Activated naive CD4-positive, alpha-beta T cell treated with anti-CD3 and anti-CD28 coated beads, Interleukin-2, amount 10 ng/mL, durations not matched to agents 7 days and 5 days (primary cell): Measurements from ENCODE around the gene RAB42.
"Not testable (repeated sequence)": the region's sequence is repeated elsewhere in the genome, so short reads cannot be mapped to it uniquely, and the experiment has no call there.

Experiments
- CTCF ChIA-PET: fragments of 350-600 bp; sonication (Branson Sonifier 250); formaldehyde crosslinking; loops from one replicate; lab custom pipeline; 2021; ENCODE audit warnings: antibody characterized with exemption; lab: Charles Lee
- DNase-seq: peaks from one replicate; pipeline ENCODE4 v3.0.0-alpha.2; 2020
- H3K27ac Mint-ChIP-seq: one replicate; pipeline ENCODE4 v1.8.0; 2021; ENCODE audit warnings: mild to moderate bottlenecking, moderate library complexity, mixed read lengths
- H3K27me3 Mint-ChIP-seq: one replicate; pipeline ENCODE4 v1.8.0; 2021; ENCODE audit warnings: mild to moderate bottlenecking, mixed read lengths
- H3K36me3 Mint-ChIP-seq: one replicate; pipeline ENCODE4 v1.8.0; 2021; ENCODE audit warnings: mixed read lengths
- H3K4me1 Mint-ChIP-seq: one replicate; pipeline ENCODE4 v1.8.0; 2021; ENCODE audit warnings: mixed read lengths
- H3K4me3 Mint-ChIP-seq: one replicate; pipeline ENCODE4 v1.8.0; 2021; ENCODE audit warnings: mild to moderate bottlenecking, moderate library complexity, mixed read lengths
- H3K9me3 Mint-ChIP-seq: one replicate; pipeline ENCODE4 v1.8.0; 2021; ENCODE audit warnings: mixed read lengths

The RAB42 gene

GRCh38 chr1:28577738-28578536, 14.1 kb upstream of the RAB42 start:
- Mint-ChIP-seq H3K36me3 (peaks cover 50% of the 10 kb centered on the region), H3K4me3 (no peak overlapping the region), H3K4me1 (peaks cover 39% of the 10 kb centered on the region), H3K27ac (peak overlapping the region; percentile 13), H3K27me3 (no peaks in the 10 kb centered on the region), H3K9me3 (no peaks in the 10 kb centered on the region)
- no peak for DNase-seq
- CTCF ChIA-PET = interaction anchor here (0.6 to 1.6 kb wide), 3 partner anchors 25 to 218 kb away, joined by 3 to 4 read pairs (median 3); partner anchors contain the start of gene TRNAU1AP

DNA sequence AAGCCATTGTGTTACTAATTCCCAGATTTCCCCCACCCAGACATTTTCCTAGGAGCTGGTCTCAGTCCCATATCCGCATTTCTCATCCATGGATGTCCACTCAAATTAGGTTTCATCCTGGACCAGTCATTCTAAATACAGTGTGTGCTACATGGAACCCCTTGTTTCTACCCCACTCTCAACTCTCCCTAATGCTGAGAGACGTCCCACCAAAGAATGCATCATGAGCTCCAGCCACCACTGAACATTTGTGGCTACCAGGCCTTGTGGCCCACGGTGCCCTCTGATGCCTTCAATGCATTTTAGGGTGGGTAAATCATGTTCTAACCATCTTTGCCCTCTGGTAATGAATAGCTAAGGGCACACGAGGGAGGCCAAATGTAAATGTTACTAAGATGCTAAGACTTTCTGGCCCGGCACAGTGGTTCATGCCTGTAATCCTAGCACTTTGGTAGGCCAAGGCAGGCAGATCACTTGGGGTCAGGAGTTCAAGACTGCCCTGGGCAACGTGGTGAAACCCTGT, 13.3 kb upstream of the RAB42 start:
- no peaks in the 10 kb centered on the region for H3K9me3 Mint-ChIP-seq
- H3K4me3 Mint-ChIP-seq = peak overlapping the region; percentile 28

GRCh38 chr1:28579401-28579800, 12.7 kb upstream of the RAB42 start:
- no peaks in the 10 kb centered on the region for H3K9me3 Mint-ChIP-seq
- DNase-seq = no peak
- peak overlapping the region; percentile 89 for H3K27ac Mint-ChIP-seq
- H3K4me3 Mint-ChIP-seq = peak overlapping the region; percentile 85
- H3K36me3 Mint-ChIP-seq = peaks cover 48% of the 10 kb centered on the region
- peaks cover 41% of the 10 kb centered on the region for H3K4me1 Mint-ChIP-seq
- no peaks in the 10 kb centered on the region for H3K27me3 Mint-ChIP-seq
- CTCF ChIA-PET = interaction anchor here (0.8 to 3.5 kb wide), 4 partner anchors 23 to 298 kb away, joined by 3 to 18 read pairs (median 4); no protein-coding TSS in a partner anchor

More for the DNA sequence above, 13.3 kb upstream of the RAB42 start:
- CTCF ChIA-PET = interaction anchor here (0.8 to 3.5 kb wide), 6 partner anchors 24 to 298 kb away, joined by 3 to 18 read pairs (median 4); partner anchors contain the start of gene TRNAU1AP
- Mint-ChIP-seq H3K36me3 (peaks cover 48% of the 10 kb centered on the region), H3K27ac (peak overlapping the region; percentile 42), H3K4me1 (peaks cover 41% of the 10 kb centered on the region), H3K27me3 (no peaks in the 10 kb centered on the region)
- DNase-seq = no peak

DNA sequence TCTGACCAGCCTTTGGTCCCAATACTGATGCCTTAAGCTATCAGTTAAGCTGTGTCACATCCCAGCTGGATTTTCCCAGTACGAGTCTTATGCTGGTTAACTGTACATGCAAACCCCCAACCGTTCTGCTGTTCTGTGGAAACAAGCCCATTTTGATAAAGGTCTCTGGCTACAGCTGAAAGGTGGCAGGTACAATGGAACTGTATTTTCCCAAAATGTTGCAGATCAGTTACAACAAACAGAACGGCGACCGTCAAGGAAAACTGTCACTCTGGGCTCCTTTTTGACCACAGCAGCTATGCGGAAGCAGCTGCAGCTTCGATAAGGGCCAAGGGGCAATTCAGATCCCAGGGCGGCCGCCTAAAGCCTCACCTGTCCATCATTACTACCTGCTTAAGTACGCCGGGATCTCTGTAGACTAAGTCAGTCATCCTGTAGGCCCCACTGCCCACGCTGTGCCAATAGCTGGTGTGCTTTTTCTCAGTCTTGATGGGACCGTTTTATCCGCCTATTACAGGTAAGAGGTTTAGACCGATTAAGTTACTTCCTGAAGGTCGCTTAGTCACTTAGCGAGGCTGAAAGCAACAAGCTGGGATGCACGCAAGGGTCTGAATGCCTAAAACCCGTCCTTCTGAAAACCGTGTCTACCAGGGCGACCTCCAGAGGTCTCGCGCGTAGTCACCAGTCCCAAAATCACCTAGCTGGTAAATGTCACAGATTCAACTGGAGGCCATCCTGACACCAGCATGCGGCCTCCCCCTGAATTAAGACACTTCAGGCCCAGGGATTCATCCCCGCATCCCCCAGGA, 11.1 kb upstream of the RAB42 start:
- CTCF ChIA-PET = interaction anchor here (0.7 to 3.5 kb wide), 14 partner anchors 10 to 332 kb away, joined by 3 to 18 read pairs (median 4); partner anchors contain the start of genes RCC1, TAF12 and YTHDF2
- H3K9me3 Mint-ChIP-seq = no peaks in the 10 kb centered on the region
- peak overlapping the region; percentile 85 for H3K4me3 Mint-ChIP-seq
- no peaks in the 10 kb centered on the region for H3K27me3 Mint-ChIP-seq
- H3K4me1 Mint-ChIP-seq = peaks cover 41% of the 10 kb centered on the region
- peak overlapping the region; percentile 89 for H3K27ac Mint-ChIP-seq
- peak; percentile 75 for DNase-seq
- peaks cover 42% of the 10 kb centered on the region for H3K36me3 Mint-ChIP-seq

- Mint-ChIP-seq H3K4me3 (peak overlapping the region; percentile 85), H3K9me3 (no peaks in the 10 kb centered on the region), H3K36me3 (peaks cover 41% of the 10 kb centered on the region), H3K27ac (peak overlapping the region; percentile 89), H3K27me3 (no peaks in the 10 kb centered on the region), H3K4me1 (peaks cover 41% of the 10 kb centered on the region)
- CTCF ChIA-PET = interaction anchor here (0.5 to 3.5 kb wide), 11 partner anchors 10 to 460 kb away, joined by 3 to 18 read pairs (median 4); partner anchors contain the start of genes RCC1, TAF12 and YTHDF2
- peak; percentile 95 for DNase-seq
Measured at GRCh38 chr1:28581531-28582247, 10.4 kb upstream of the RAB42 start.

DNA sequence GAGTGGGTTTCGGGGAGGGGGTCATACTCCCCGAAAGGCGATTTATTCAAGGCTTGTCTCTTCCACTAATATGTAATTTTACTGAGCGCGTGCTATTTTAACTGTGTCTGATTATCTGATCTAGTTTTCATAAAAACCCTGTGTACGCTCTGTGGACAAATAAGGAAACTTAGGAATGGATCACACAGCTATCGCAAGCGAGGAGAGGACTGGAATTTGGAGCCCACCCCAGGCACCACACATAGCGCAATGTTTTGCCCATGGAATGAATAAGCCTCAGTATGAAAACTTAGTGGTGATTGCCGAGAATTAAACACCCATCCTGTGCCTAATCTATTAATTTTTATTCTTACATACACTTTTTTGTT, 9.8 kb upstream of the RAB42 start:
- Mint-ChIP-seq H3K27me3 (no peaks in the 10 kb centered on the region), H3K27ac (peak overlapping the region; percentile 89), H3K4me3 (peak overlapping the region; percentile 85), H3K9me3 (no peaks in the 10 kb centered on the region), H3K36me3 (peaks cover 36% of the 10 kb centered on the region), H3K4me1 (peaks cover 39% of the 10 kb centered on the region)
- DNase-seq = no peak
- CTCF ChIA-PET = interaction anchor here (0.5 to 3.5 kb wide), 8 partner anchors 11 to 459 kb away, joined by 3 to 18 read pairs (median 4); partner anchors contain the start of gene TAF12

GRCh38 chr1:28586585-28587391, 5.3 kb upstream of the RAB42 start:
- DNase-seq, H3K4me3 Mint-ChIP-seq, H3K36me3 Mint-ChIP-seq, H3K27ac Mint-ChIP-seq, H3K9me3 Mint-ChIP-seq, CTCF ChIA-PET: not testable (repeated sequence)
- Mint-ChIP-seq H3K27me3 (peaks cover 16% of the 10 kb centered on the region), H3K4me1 (peaks cover 14% of the 10 kb centered on the region)

DNA sequence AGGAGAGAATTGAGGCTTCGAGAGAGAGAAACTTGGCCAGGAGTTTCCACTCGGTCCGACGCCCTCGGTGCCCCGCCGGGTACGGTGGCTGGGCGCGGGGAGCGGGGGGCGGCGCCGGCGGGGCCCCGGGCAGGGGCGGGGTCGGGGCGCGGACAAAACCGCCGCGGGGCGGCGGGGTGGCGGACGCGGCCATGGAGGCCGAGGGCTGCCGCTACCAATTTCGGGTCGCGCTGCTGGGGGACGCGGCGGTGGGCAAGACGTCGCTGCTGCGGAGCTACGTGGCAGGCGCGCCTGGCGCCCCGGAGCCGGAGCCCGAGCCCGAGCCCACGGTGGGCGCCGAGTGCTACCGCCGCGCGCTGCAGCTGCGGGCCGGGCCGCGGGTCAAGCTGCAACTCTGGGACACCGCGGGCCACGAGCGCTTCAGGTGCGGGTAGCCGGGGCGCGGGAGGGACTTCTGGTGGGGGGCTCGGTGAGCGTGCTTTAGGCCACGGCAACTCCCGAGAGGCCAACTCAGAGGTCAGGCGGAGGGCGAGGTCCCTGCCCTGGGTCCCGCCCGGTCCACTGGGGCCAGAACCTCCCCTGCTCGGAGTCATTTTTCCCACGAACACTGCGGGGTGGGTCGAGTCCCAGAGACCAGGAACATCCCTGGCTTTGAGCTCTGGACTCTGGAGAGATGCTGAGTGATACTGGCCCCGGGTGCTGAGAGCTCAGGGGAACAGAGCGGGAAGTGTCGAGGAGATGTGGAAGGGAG, 431 bp downstream of the RAB42 start:
- Mint-ChIP-seq H3K27ac (no peak overlapping the region), H3K4me3 (peak overlapping the region; percentile 74), H3K4me1 (peaks cover 9% of the 10 kb centered on the region), H3K36me3 (peaks cover 2% of the 10 kb centered on the region), H3K9me3 (no peaks in the 10 kb centered on the region), H3K27me3 (peaks cover 34% of the 10 kb centered on the region)
- CTCF ChIA-PET = no interaction called here
- no peak for DNase-seq

DNA sequence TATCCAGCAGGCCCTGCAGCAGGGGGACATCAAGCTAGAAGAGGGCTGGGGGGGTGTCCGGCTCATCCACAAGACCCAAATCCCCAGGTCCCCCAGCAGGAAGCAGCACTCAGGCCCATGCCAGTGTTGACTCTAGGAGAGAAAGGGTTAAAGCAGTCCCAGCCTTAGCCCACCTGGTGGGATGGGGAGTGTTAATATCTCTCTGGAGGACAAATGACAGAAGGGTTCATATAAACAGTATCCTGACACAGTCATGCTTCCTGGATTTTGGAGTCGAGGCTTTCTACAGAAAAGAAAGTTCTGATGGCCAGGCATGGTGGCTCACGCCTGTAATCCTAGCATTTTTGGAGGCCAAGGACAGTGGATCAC, 1.9 kb downstream of the RAB42 start:
- H3K4me3 Mint-ChIP-seq, H3K9me3 Mint-ChIP-seq, CTCF ChIA-PET, H3K36me3 Mint-ChIP-seq, H3K27ac Mint-ChIP-seq, DNase-seq: not testable (repeated sequence)
- Mint-ChIP-seq H3K4me1 (peaks cover 12% of the 10 kb centered on the region), H3K27me3 (peaks cover 34% of the 10 kb centered on the region)

DNA sequence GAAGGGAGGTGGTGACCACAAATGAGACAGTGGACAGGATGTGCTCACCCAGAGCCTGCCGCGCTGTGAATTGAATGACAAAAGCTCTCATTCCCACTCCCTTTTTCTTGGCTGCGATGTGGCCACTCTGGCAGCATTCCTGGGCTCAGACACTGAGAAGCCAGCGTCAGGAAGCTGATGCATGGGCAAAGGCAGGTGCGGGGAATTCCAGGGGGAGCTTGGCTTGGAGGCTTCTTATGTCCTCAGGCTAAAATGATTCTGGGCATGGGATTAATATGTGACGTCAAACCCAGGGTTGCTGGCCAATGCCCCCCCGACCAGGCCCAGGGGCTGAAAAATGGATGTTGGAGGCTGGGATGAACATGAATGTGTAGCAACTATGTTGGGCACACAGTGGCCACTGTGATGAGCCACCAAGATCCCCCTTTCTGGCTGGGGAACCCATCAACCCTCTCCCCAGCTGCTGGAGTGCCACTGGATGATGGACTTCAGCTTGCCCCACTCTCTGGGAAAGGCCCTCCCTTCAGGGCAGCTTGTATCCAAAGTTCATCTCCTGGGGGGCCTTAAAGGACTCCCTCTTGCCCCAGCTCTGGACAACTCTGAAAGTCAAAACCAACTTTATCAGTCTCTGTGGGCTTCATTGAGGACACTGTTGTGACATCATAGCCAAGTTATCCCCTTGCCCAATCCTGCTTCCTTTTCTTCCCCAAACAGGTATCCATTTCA, 2.8 kb downstream of the RAB42 start:
- H3K4me3 Mint-ChIP-seq, H3K36me3 Mint-ChIP-seq, H3K27ac Mint-ChIP-seq, CTCF ChIA-PET, H3K9me3 Mint-ChIP-seq, DNase-seq: not testable (repeated sequence)
- H3K27me3 Mint-ChIP-seq = peaks cover 34% of the 10 kb centered on the region
- peaks cover 15% of the 10 kb centered on the region for H3K4me1 Mint-ChIP-seq

GRCh38 chr1:28595412-28596191, 3.5 kb downstream of the RAB42 start:
- Mint-ChIP-seq H3K4me3 (no peak overlapping the region), H3K27ac (no peak overlapping the region), H3K4me1 (peaks cover 15% of the 10 kb centered on the region), H3K9me3 (no peaks in the 10 kb centered on the region), H3K36me3 (peaks cover 2% of the 10 kb centered on the region), H3K27me3 (peaks cover 29% of the 10 kb centered on the region)
- CTCF ChIA-PET = interaction anchor here (0.8 kb wide), 1 partner anchor 236 kb away, joined by 3 read pairs; no protein-coding TSS in a partner anchor
- no peak for DNase-seq
